GM12873 (cell line): ENCODE results near the gene RBM14.

Experiments used
- TF ChIP-seq, protein P1 (sequence below): IDR thresholded peaks from 2 replicates; pipeline ENCODE4 v1.5.1; 2012; ENCODE audit warnings: low read depth, mild to moderate bottlenecking, moderate library complexity, low read length, control low read depth; ENCODE audit not compliant: insufficient read depth; ENCODE audit errors: missing control alignments

RBM14 gene

DNA sequence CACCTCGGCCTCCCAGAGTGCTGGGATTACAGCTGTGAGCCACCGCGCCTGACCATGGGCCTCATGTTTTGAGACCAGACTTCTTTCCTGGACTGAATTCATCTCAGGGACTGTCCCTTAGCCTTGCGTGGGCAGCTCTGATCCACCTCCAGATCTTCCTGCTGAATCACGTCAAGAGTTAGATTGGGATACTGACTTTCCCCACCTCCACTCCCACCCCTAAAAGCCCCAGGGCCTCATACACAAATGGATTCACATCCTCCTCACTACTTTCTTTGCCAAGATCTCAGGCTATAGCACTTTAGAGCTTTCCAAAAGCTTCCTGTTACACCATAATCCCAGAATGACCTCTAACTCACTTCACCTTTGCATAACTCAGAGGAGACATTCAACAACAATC is 35.6 kb upstream of the RBM14 start:
- TF ChIP-seq, protein P1, sequence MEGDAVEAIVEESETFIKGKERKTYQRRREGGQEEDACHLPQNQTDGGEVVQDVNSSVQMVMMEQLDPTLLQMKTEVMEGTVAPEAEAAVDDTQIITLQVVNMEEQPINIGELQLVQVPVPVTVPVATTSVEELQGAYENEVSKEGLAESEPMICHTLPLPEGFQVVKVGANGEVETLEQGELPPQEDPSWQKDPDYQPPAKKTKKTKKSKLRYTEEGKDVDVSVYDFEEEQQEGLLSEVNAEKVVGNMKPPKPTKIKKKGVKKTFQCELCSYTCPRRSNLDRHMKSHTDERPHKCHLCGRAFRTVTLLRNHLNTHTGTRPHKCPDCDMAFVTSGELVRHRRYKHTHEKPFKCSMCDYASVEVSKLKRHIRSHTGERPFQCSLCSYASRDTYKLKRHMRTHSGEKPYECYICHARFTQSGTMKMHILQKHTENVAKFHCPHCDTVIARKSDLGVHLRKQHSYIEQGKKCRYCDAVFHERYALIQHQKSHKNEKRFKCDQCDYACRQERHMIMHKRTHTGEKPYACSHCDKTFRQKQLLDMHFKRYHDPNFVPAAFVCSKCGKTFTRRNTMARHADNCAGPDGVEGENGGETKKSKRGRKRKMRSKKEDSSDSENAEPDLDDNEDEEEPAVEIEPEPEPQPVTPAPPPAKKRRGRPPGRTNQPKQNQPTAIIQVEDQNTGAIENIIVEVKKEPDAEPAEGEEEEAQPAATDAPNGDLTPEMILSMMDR: no peak

DNA sequence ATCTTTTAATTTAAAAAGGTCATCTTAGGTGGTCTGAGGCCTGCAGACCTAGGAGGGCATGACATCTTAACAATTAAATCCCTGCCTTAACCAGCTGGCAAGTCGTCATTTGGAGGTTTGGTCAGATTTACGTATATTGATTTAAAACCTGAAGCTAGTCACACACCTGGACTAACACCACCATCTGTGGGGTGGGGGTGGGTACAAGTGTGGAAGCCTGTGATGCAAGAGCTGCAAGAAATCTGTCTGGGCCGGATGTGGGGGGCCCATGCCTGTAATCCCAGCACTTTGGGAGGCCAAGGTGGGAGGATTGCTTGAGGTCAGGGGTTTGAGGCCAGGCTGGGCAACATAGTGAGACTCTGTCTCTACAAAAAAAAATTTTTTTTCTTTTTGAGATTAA is 35.2 kb upstream of the RBM14 start:
- TF ChIP-seq, protein P1: no peak

DNA sequence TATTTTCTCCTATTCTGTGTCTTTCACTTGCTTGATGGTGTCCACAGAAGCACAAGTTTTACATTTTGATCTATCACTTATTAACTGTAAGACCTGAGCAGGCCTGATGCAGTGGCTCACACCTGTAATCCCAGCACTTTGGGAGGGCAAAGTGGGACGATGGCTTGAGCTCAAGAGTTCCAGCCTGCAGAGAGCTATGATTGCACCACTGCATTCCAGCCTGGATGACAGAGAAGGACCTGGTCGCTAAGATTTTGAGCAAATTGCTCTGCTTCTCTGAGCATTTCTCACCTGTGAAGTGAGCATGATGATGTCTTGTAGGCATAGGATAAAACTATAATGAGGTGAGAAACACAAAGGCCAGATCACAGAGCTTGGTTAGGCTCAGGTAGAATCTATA is 30.3 kb upstream of the RBM14 start:
- TF ChIP-seq, protein P1: no peak

DNA sequence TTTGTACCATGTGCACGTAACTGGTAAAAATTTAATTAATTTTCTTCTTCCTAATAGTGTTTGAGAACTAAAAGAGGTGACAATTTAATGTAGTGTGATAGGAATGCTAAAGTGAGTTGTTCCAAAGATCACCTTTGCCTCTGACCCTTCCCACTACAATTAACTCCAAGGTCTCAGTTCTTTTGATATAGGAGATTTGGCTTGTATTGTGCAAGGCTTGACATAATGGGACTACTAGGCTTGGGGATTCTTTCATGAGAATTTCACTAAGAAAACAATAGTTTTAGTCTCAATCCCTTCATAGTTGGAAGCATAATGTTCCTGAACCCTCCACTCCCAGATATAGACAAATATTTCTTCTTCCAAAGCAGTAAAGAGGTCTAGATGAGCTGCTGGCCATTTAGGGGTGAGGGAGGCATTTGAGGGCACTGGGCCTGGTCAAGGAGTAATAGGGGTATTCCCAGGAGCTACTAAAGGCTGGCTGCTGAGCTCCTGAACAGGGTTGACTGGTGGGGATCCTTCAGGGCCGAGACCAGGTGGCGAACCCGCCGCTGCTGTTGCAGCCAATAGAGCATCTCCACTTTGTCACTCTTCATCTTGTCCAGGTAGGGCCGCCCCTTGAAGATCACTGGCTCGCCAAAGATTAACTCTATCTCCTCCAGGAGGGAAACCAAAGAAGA is 26.3 kb upstream of the RBM14 start:
- TF ChIP-seq, protein P1: no peak

DNA sequence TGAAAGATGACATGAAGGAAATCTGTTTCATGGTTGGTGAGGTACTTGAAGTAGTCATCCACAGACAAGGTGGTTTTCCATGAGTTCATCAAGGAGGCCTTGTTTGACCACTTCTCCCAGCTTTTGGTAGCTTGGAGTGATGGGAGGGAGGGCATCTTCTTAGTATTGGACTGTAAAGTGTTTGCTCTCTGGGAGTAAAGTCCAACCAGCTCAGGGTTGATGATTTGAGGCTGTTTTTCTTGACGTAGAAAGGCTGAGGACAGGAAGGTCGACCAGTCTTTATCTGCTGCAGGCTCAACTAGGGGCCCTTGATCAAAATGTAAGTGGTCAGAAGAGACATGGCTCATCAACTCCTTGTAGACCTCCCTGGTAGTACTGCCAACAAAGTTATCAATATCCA is 25.3 kb upstream of the RBM14 start:
- TF ChIP-seq, protein P1: no peak

DNA sequence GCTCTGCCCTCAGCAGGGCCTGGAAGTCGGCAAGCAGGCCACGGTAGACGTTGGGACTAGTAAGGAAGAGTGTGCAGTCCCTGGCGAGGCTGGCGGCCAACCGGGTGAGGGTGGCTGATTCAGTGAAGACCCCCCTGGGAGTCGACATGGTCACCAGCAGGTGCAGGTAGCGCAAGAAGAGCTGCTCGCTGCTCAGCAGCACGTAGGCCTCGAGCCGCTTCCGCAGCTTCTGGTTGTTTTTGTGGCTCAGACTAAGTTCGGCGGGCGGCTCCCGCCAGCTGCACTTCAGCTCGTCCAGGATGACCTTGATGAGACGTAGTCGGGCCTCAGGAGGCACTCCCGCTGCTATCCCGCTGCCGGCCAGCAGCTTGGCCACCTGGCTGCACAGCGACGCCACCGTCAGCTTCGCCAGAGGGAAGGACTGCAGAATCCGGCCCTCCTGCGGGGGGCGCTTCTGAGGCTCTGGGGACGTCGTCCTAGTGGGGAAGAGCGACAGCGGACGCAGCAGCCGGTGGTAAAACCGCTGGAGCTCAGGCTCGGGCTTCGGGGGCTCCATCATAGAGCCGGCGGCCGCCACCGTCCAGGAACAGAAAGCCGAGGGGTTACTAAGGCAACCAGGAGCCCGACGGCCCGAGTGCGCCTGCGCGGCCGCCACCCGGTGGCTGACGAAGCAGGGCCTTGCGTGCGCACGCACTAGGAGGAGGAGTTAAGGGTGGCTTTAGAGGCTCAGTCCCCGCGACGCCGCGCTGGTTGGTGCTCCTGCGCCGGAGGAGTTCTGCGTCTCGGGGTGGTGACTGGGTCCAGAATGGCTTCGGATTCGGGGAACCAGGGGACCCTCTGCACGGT is 23.8 kb upstream of the RBM14 start, which contains the start of the genes CCDC87 and CCS:
CCDC87 (minus strand) TSS at position 607 of the 846 bp plus-strand sequence; CDS start at position 559, 48 bp downstream.
CCS (plus strand) TSS at position 729 of the 846 bp plus-strand sequence; CDS start at position 806, 77 bp downstream.
- TF ChIP-seq, protein P1: peak; percentile 66

DNA sequence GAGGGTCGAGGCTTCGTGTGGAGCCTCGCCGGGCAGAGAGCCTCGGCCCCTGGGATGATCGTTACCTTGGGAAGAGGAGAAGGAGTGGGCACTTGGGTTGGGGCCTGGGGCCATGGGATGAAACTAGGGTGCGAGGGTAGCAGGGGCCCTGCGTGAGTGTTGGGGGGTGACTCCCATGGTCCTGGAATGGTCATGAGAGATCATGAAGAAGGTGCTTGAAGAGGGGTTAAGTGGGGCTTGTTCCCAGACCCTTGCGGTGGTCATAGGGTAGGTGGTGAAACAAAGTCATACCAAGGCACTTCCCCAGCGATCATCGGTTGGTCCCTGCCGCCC is 23.2 kb upstream of the RBM14 start:
- TF ChIP-seq, protein P1: no peak
